GM12891 (cell line): ENCODE data around the gene CYLD.
A peak's percentile ranks its signal among the peaks of the same experiment; 100 is the strongest.

ENCODE experiments used
- PAX5 ChIP-seq: IDR thresholded peaks from 2 replicates; pipeline ENCODE4 v1.6.1; 2011; ENCODE audit warnings: low read length, moderate library complexity, mild to moderate bottlenecking; ENCODE audit not compliant: insufficient read depth, severe bottlenecking
- POLR2A ChIP-seq: IDR thresholded peaks from 2 replicates; pipeline ENCODE4 v1.6.1; 2011; ENCODE audit warnings: low read depth, low read length, control low read depth
- POLR2AphosphoS5 ChIP-seq: IDR thresholded peaks from 2 replicates; pipeline ENCODE4 v1.6.1; 2011; ENCODE audit warnings: low read depth, low read length, control low read depth
- POU2F2 ChIP-seq: IDR thresholded peaks from 2 replicates; pipeline ENCODE4 v1.6.1; 2011; ENCODE audit warnings: low read depth, mild to moderate bottlenecking, control low read depth, low read length, moderate library complexity
- SPI1 ChIP-seq: IDR thresholded peaks from 2 replicates; pipeline ENCODE4 v1.6.1; 2011; ENCODE audit warnings: low read depth, low read length, control low read depth
- TAF1 ChIP-seq: IDR thresholded peaks from 2 replicates; pipeline ENCODE4 v1.6.1; 2011; ENCODE audit warnings: low read depth, low read length, control low read depth

DNA sequence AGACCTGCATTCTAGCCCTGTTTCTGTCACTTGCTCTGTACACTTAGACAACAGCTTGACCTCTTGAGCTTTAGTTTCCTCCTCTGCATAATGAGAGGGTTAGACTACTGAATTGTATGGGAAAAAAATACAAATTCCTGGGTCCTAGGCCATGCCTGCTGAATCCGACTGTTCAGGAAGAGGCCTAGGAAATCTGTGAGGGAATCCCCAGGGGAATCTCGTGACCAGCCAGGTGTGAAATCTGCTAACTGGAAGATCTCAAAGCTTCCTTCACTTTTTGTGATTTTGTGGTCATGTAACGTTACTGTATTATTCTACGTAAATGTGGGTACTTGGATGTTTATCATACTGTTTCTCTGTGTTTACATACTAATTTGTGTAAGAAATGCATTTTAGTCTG lies 58.2 kb downstream of the CYLD start:
- TF ChIP-seq POLR2A (no peak; the same call in 1 of the 2 replicates), POLR2AphosphoS5 (peak; percentile 61; the same call in 1 of the 2 replicates), TAF1 (no peak), SPI1 (no peak), PAX5 (no peak), POU2F2 (no peak)
